Endometrial microvascular endothelial cells (primary cell): ENCODE measurements around the gene USP34. TPM values are rescaled to one million over a fixed set of nuclear protein-coding genes. Genes with fewer than 3 reads are reported as not detected.

ENCODE experiments used
- in situ Hi-C: cut with HindIII; loops from 2 replicates; pipeline ENCODE4 v1.10.0; 2017; ENCODE audit warnings: low sequenced_read_pairs, low pct_unique_long_range_greater_than_20kb; ENCODE audit errors: inconsistent ontology term
- total RNA-seq: library from RNA; depleted of rRNA; stranded (reverse); fragments of >200 nt; gene quantifications from one replicate; pipeline ENCODE4 v1.2.3, GENCODE V29; 2015; ENCODE audit errors: inconsistent ontology term

USP34 gene
- total RNA-seq, 1 donor from 2014 or later, result 62.5 TPM

- in situ Hi-C loops, result no loop called here
Observed at GRCh38 chr2:61145990-61146389, 324.9 kb downstream of the USP34 start.

DNA sequence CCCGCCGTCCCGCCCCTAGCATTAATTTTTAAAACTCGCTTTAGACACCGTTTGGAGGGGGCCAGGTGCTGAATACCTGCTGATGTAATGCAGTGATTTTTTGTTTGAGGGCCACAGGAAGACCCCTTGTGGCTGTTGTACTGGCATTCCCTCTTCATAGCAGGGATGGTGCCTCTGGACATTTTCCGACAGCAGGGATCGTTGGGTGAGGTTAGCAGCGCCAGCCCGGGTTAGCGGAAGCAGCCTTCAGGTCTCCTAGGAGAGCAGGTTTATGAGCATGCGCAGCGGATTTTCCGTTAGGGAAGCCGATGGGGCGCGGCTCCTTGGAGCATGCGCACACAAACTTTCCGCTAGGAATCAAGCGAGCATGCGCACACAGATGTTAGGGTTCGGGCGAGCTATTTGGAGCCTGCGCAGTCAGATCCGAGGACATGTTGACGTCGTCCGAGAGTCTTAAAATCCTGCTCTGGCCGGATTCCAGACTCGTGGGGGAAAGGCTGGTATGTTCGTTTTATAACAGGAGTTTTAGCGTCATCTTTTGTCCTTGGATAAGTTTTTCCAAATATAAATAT lies 326.1 kb downstream of the USP34 start:
- in situ Hi-C loops, result no loop called here

- in situ Hi-C loops, result no loop called here
Observed at GRCh38 chr2:61141151-61141550, 329.7 kb downstream of the USP34 start.

DNA sequence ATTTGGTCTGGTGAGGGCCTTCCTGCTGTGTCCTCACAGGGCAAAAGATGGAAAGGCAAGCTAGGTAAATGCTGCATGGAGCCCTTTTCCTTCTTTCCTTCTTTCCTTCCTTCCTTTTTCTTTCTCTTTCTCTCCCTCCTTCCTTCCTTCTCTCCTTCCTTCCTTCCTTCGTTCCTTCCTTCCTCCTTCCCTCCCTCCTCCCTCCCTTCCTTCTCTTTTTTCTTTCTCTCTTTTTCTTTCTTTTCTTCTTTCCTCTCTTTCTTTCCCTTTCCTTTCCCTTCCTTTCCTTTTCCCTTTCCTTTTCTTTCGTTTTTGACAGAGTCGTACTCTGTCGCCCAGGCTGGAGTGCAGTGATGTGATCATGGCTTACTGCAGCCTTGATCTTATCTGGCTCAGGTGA lies 332.0 kb downstream of the USP34 start:
- in situ Hi-C loops, result no loop called here

Other genes starting within 250 kb of the USP34 start
- 160 TPM for gene XPO1, start 67.3 kb upstream of the USP34 start, total RNA-seq